Karpas-422 (cell line): ENCODE measurements around the gene TEX261. TPM values are rescaled to one million over a fixed set of nuclear protein-coding genes. Genes with fewer than 3 reads are reported as not detected.
"Not testable (repeated sequence)": the region's sequence is repeated elsewhere in the genome, so short reads cannot be mapped to it uniquely, and the experiment has no call there.

ENCODE experiments used
- DNase-seq: peaks from one replicate; pipeline ENCODE4 v3.0.0-alpha.2; 2015
- H2AFZ ChIP-seq: fragments of 200-600 bp; sonication (generic); 2 replicates; pipeline ENCODE4 v1.6.1; 2014; ENCODE audit warnings: antibody characterized with exemption, low read length, mixed read lengths
- H3K27ac ChIP-seq: fragments of 200-600 bp; sonication (generic); 2 replicates; pipeline ENCODE4 v1.5.1; 2014; ENCODE audit warnings: mild to moderate bottlenecking, low read length, moderate library complexity
- H3K27me3 ChIP-seq: fragments of 200-600 bp; sonication (generic); 2 replicates; pipeline ENCODE4 v1.6.1; 2014; ENCODE audit warnings: low read length, mixed read lengths
- H3K36me3 ChIP-seq: fragments of 200-600 bp; sonication (generic); 2 replicates; pipeline ENCODE4 v1.6.1; 2014; ENCODE audit warnings: low read length, mixed read lengths; ENCODE audit not compliant: insufficient read depth
- H3K4me1 ChIP-seq: fragments of 200-600 bp; sonication (generic); 2 replicates; pipeline ENCODE4 v1.6.1; 2014; ENCODE audit warnings: mild to moderate bottlenecking, low read length, mixed read lengths
- H3K4me2 ChIP-seq: fragments of 200-600 bp; sonication (generic); 2 replicates; pipeline ENCODE4 v1.6.1; 2014; ENCODE audit warnings: low read length, low read depth, mild to moderate bottlenecking; ENCODE audit not compliant: poor library complexity, severe bottlenecking
- H3K4me3 ChIP-seq: fragments of 200-600 bp; sonication (generic); 2 replicates; pipeline ENCODE4 v1.5.1; 2014; ENCODE audit warnings: mild to moderate bottlenecking, antibody characterized with exemption, low read length, mixed read lengths
- H3K79me2 ChIP-seq: fragments of 200-600 bp; sonication (generic); 2 replicates; pipeline ENCODE4 v1.6.1; 2014; ENCODE audit warnings: mild to moderate bottlenecking, low read length, mixed read lengths
- H3K9ac ChIP-seq: fragments of 200-600 bp; sonication (generic); 2 replicates; pipeline ENCODE4 v1.6.0; 2014; ENCODE audit warnings: low read length
- H3K9me2 ChIP-seq: fragments of 200-600 bp; sonication (generic), shearing (Covaris generic); replicated peaks from 2 replicates; pipeline ENCODE4 v1.6.0; 2014; ENCODE audit warnings: mild to moderate bottlenecking, low read length, moderate library complexity; ENCODE audit not compliant: insufficient read depth
- H3K9me3 ChIP-seq: fragments of 300-700, 200-600 bp; sonication (generic); 2 replicates; pipeline ENCODE4 v1.6.1; 2014; ENCODE audit warnings: low read length, mixed read lengths
- H4K20me1 ChIP-seq: fragments of 200-600 bp; sonication (generic); 2 replicates; pipeline ENCODE4 v1.6.1; 2014; ENCODE audit warnings: mild to moderate bottlenecking, antibody characterized with exemption, low read length, low read depth; ENCODE audit not compliant: insufficient read depth
- total RNA-seq: library from RNA; depleted of rRNA; stranded (reverse); fragments of >200 nt; shearing (Covaris generic); gene quantifications from 2 replicates; pipeline ENCODE4 v1.2.3, GENCODE V29; 2014; ENCODE audit warnings: low replicate concordance

TEX261 gene
- total RNA-seq, 1 experiment from 2014 or later: 69.2 TPM

DNA sequence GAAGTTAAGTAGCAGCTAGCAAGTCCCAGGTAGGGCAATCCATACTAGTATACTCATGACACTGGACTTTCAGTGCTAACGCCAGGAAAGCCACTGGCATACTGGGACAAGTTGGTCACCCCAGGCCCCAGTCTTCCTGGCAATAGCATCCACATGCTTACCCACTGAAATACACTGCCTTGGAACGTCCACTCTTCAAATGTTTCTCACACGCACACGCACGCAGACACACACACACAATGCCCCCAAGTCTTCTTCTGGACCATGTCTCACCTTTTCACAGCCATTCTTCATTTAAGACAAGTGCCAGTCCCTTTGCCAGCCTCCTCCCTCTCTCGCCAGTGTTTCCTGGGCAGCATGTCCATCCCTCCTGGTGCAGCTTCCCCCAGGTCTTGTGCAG is 8.7 kb upstream of the TEX261 start:
- no peaks in the 10 kb centered on the region for H3K27me3 ChIP-seq
- H3K27ac ChIP-seq: no peak overlapping the region
- no peaks in the 10 kb centered on the region for H3K9me2 ChIP-seq
- no peak overlapping the region for H3K4me2 ChIP-seq
- H3K4me3 ChIP-seq: no peak overlapping the region
- DNase-seq: no peak
- no peaks in the 10 kb centered on the region for H4K20me1 ChIP-seq
- peaks cover 13% of the 10 kb centered on the region for H3K4me1 ChIP-seq
- H3K9me3 ChIP-seq: no peaks in the 10 kb centered on the region
- H3K36me3 ChIP-seq: no peaks in the 10 kb centered on the region
- H3K79me2 ChIP-seq: peaks cover 4% of the 10 kb centered on the region; the same call in 1 of the 2 replicates
- no peak overlapping the region for H3K9ac ChIP-seq
- no peak overlapping the region for H2AFZ ChIP-seq

- no peaks in the 10 kb centered on the region for H3K27me3 ChIP-seq
- no peaks in the 10 kb centered on the region for H4K20me1 ChIP-seq
- peak overlapping the region; percentile 96; the same call in 1 of the 2 replicates for H2AFZ ChIP-seq
- no peak for DNase-seq
- H3K79me2 ChIP-seq: peaks cover 4% of the 10 kb centered on the region; the same call in 1 of the 2 replicates
- H3K4me1 ChIP-seq: peaks cover 13% of the 10 kb centered on the region
- H3K9me3 ChIP-seq: no peaks in the 10 kb centered on the region
- H3K4me3 ChIP-seq: no peak overlapping the region
- no peak overlapping the region for H3K27ac ChIP-seq
- no peak overlapping the region for H3K9ac ChIP-seq
- H3K4me2 ChIP-seq: no peak overlapping the region
- H3K9me2 ChIP-seq: no peaks in the 10 kb centered on the region
- H3K36me3 ChIP-seq: no peaks in the 10 kb centered on the region
Measured at GRCh38 chr2:71001981-71002570, 7.4 kb upstream of the TEX261 start.

DNA sequence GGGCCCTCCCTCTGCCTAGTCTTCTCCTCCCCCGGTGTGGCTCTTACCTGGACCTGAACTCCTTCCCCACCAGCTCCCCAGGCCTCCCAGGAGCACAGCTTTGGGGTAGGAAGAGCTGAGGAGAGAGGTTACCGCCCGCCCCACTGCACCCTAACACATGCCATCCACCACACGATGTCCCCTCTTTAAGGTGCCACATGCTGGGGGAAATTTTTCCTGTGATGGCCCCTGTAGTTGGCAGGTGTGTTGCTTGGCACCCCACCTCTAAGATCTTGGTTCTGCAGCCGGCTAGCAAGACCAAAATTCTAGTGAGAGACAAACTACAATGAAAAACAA is 6.9 kb upstream of the TEX261 start:
- no peak overlapping the region for H3K27ac ChIP-seq
- no peaks in the 10 kb centered on the region for H3K9me2 ChIP-seq
- no peak for DNase-seq
- peaks cover 13% of the 10 kb centered on the region for H3K4me1 ChIP-seq
- H3K36me3 ChIP-seq: no peaks in the 10 kb centered on the region
- no peaks in the 10 kb centered on the region for H3K27me3 ChIP-seq
- peak overlapping the region; percentile 80 for H3K9ac ChIP-seq
- H3K79me2 ChIP-seq: peaks cover 4% of the 10 kb centered on the region; the same call in 1 of the 2 replicates
- no peaks in the 10 kb centered on the region for H4K20me1 ChIP-seq
- H3K4me3 ChIP-seq: peak overlapping the region; percentile 81; the same call in 1 of the 2 replicates
- peak overlapping the region; percentile 96 for H2AFZ ChIP-seq
- H3K9me3 ChIP-seq: no peaks in the 10 kb centered on the region
- peak overlapping the region; percentile 93 for H3K4me2 ChIP-seq

DNA sequence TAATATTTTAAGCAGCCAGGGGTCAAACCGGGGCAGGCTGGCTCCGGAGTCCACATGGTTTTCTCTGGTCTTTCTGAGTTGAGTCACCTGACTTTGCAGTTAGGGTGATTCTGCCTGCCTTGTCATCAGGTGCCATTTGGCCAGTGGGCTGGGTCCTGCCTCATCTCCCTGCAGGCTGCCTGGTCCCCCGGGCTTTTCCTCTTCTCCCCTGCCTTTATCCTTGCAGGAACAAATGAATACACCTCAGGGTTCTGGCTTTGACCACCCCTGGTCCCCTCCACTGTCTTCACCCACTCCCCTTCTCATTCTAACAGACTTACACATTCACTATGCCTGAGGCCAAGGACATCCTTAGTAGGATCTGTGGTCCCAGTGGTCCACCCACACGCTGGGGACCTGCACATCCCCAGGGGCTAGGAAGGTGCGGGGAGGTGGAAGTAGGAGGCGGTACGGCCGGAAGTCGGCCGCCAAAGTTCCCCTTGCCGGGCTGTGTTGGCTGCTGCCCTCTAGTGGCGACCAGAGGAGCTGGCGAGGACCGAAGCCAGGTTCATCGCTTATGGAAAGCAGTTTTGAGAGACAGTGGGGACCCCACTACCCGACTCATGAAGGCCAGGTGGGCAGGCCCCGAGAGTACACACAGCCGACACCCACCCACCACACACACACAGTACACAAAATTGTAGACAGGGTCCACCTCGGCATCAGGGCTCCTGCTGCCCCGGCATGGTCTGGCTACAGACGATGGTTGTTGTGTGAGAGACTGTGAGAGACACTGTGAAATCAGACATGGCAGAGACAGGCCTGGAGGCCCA is 6.3 kb upstream of the TEX261 start:
- no peaks in the 10 kb centered on the region for H3K27me3 ChIP-seq
- H3K9me2 ChIP-seq: no peaks in the 10 kb centered on the region
- H3K4me1 ChIP-seq: peaks cover 15% of the 10 kb centered on the region
- peaks cover 4% of the 10 kb centered on the region; the same call in 1 of the 2 replicates for H3K79me2 ChIP-seq
- H2AFZ ChIP-seq: peak overlapping the region; percentile 96
- H3K9me3 ChIP-seq: no peaks in the 10 kb centered on the region
- H3K27ac ChIP-seq: no peak overlapping the region
- peak overlapping the region; percentile 93 for H3K4me2 ChIP-seq
- H3K9ac ChIP-seq: peak overlapping the region; percentile 80
- no peaks in the 10 kb centered on the region for H4K20me1 ChIP-seq
- peak; percentile 95 for DNase-seq
- H3K36me3 ChIP-seq: no peaks in the 10 kb centered on the region
- H3K4me3 ChIP-seq: peak overlapping the region; percentile 81

DNA sequence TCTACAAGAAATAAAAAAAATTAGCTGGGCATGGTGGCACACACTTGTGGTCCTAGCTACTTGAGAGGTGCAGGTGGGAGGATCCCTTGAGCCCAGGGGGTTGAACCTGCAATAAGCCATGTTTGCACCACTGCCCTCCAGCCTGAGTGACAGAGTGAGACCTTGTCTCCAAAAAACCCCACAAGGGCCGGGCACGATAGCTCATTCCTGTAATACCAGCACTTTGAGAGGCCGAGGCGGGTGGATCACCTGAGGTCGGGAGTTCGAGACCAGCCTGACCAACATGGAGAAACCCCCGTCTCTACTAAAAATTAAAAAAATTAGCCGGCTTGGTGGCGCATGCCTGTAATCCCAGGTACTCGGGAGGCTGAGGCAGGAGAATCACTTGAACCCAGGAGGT is 5.3 kb upstream of the TEX261 start:
- not testable (repeated sequence) for H3K9me2 ChIP-seq, H2AFZ ChIP-seq, H3K9me3 ChIP-seq, H4K20me1 ChIP-seq, H3K36me3 ChIP-seq, H3K9ac ChIP-seq, H3K79me2 ChIP-seq, H3K27ac ChIP-seq, DNase-seq, H3K4me3 ChIP-seq, H3K27me3 ChIP-seq
- Histone ChIP-seq H3K4me2 (peak overlapping the region; percentile 93), H3K4me1 (peaks cover 23% of the 10 kb centered on the region)

GRCh38 chr2:70999362-70999761 is 4.7 kb upstream of the TEX261 start:
- H3K79me2 ChIP-seq: peaks cover 6% of the 10 kb centered on the region
- no peak overlapping the region for H3K27ac ChIP-seq
- H3K9me2 ChIP-seq: no peaks in the 10 kb centered on the region
- H3K4me3 ChIP-seq: no peak overlapping the region
- peaks cover under 1% of the 10 kb centered on the region; the same call in 1 of the 2 replicates for H4K20me1 ChIP-seq
- H3K4me2 ChIP-seq: no peak overlapping the region
- no peak overlapping the region for H3K9ac ChIP-seq
- peaks cover 23% of the 10 kb centered on the region for H3K4me1 ChIP-seq
- H2AFZ ChIP-seq: peak overlapping the region; percentile 33; the same call in 1 of the 2 replicates
- H3K36me3 ChIP-seq: no peaks in the 10 kb centered on the region
- no peak for DNase-seq
- H3K9me3 ChIP-seq: no peaks in the 10 kb centered on the region
- H3K27me3 ChIP-seq: no peaks in the 10 kb centered on the region

DNA sequence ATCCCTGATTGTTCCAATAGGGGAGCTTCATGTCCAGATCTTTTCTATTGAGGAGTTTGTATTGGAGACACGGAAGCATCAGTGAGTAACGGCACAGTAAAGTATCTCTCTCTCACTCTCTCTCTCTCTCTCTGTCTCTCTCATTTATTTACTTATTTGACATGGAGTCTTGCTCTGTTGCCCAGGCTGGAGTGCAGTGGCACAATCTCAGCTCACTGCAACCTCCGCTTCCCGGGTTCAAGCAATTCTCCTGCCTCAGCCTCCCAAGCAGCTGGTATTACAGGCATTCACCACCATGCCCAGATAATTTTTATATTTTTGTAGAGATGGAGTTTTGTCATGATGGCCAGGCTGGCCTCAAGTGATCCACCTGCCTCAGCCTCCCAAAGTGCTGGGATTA is 4.2 kb upstream of the TEX261 start:
- not testable (repeated sequence) for H3K36me3 ChIP-seq

DNA sequence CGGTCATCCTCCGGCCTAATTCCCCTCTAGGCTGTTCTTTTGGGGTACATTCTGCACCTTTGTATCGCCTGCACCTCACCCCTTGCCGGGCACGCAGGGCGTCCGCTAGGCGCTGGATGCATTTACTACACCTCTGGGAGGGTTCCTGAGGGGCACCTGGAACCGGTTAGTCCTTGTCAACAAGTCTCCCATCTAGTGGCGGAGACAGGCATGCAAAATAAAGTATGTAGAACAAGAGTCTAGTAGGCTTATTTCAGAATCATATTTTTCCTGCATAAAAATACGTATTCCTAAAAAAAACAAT is 705 bp upstream of the TEX261 start:
- Histone ChIP-seq H3K27ac (peak overlapping the region; percentile 64), H3K4me1 (peaks cover 24% of the 10 kb centered on the region), H3K79me2 (peaks cover 42% of the 10 kb centered on the region), H2AFZ (peak overlapping the region; percentile 74), H3K27me3 (no peaks in the 10 kb centered on the region), H3K9me2 (no peaks in the 10 kb centered on the region), H3K4me2 (peak overlapping the region; percentile 82), H3K36me3 (peaks cover 16% of the 10 kb centered on the region; the same call in 1 of the 2 replicates), H3K9me3 (no peaks in the 10 kb centered on the region), H3K4me3 (peak overlapping the region; percentile 93), H3K9ac (peak overlapping the region; percentile 74), H4K20me1 (peaks cover 17% of the 10 kb centered on the region)
- peak; percentile 86 for DNase-seq

More for the DNA sequence above, 4.2 kb upstream of the TEX261 start:
- not testable (repeated sequence) for H3K9ac ChIP-seq, H3K27ac ChIP-seq, H4K20me1 ChIP-seq, H3K27me3 ChIP-seq, H3K4me2 ChIP-seq, H2AFZ ChIP-seq, DNase-seq, H3K9me2 ChIP-seq, H3K4me3 ChIP-seq, H3K9me3 ChIP-seq
- Histone ChIP-seq H3K4me1 (peaks cover 23% of the 10 kb centered on the region), H3K79me2 (peaks cover 11% of the 10 kb centered on the region)
